ENCODE data around the gene C17orf107.

C17orf107 gene

DNA sequence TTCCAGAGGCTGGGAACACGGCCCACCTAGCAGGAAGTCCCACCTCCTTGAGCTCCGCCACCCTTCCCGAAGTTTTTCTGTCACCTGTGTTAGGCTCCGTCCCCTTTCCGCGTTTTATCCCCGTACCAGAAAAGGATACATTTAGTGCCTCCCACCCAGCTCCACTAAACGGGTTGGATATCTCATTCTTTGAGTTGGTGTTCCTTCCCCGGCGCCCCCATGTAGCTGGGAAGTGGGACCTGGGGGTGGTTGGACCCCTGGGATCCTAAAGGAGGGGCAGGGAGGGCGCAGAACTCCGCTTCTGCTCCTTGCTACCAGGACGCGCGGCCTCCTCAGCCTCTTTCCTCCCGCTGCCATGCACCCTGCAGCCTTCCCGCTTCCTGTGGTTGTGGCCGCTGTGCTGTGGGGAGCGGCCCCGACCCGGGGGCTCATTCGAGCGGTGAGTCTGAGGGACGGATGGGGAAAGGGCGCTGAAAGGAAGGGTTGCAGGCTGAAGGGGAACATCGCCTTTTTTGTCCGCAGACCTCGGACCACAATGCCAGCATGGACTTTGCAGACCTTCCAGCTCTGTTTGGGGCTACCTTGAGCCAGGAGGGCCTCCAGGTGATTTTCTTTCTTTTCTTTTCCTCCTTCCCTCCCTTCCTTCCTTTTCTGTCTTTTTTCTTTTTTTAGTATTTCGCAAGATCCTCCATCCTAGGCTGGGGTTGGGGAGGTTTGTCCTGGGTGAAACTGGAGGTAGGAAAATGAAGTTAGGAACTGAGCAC lies 41.4 kb downstream of the C17orf107 start:
- H3K4me3 ChIP-seq (replicated peaks; ENCODE audit: insufficient read depth, low read length): peak overlapping the region; percentile 50
- H3K27ac ChIP-seq (replicated peaks): peak overlapping the region; percentile 95
- DNase-seq (ENCODE audit: low read depth in 1 of 2, low spot score in 1 of 2): peak in 1 of 2 experiments; percentile 27
- no peaks in the 10 kb centered on the region for H3K27me3 ChIP-seq (ENCODE audit: insufficient read depth, poor library complexity, severe bottlenecking)
- peak; percentile 73 for TF ChIP-seq GABPA (IDR thresholded peaks at IDR 0.05; ENCODE audit: low read depth)
- TF ChIP-seq SPI1 (IDR thresholded peaks at IDR 0.05; ENCODE audit: borderline replicate concordance, low read depth): no peak
- TF ChIP-seq, protein P1, sequence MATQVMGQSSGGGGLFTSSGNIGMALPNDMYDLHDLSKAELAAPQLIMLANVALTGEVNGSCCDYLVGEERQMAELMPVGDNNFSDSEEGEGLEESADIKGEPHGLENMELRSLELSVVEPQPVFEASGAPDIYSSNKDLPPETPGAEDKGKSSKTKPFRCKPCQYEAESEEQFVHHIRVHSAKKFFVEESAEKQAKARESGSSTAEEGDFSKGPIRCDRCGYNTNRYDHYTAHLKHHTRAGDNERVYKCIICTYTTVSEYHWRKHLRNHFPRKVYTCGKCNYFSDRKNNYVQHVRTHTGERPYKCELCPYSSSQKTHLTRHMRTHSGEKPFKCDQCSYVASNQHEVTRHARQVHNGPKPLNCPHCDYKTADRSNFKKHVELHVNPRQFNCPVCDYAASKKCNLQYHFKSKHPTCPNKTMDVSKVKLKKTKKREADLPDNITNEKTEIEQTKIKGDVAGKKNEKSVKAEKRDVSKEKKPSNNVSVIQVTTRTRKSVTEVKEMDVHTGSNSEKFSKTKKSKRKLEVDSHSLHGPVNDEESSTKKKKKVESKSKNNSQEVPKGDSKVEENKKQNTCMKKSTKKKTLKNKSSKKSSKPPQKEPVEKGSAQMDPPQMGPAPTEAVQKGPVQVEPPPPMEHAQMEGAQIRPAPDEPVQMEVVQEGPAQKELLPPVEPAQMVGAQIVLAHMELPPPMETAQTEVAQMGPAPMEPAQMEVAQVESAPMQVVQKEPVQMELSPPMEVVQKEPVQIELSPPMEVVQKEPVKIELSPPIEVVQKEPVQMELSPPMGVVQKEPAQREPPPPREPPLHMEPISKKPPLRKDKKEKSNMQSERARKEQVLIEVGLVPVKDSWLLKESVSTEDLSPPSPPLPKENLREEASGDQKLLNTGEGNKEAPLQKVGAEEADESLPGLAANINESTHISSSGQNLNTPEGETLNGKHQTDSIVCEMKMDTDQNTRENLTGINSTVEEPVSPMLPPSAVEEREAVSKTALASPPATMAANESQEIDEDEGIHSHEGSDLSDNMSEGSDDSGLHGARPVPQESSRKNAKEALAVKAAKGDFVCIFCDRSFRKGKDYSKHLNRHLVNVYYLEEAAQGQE (IDR thresholded peaks at IDR 0.05; ENCODE audit: insufficient replicate concordance, low read depth): no peak
- peak; percentile 16; the same call in 1 of the 2 replicates for TF ChIP-seq POLR2AphosphoS5 (IDR thresholded peaks at IDR 0.05; ENCODE audit: low read depth)
- TF ChIP-seq, protein P2, sequence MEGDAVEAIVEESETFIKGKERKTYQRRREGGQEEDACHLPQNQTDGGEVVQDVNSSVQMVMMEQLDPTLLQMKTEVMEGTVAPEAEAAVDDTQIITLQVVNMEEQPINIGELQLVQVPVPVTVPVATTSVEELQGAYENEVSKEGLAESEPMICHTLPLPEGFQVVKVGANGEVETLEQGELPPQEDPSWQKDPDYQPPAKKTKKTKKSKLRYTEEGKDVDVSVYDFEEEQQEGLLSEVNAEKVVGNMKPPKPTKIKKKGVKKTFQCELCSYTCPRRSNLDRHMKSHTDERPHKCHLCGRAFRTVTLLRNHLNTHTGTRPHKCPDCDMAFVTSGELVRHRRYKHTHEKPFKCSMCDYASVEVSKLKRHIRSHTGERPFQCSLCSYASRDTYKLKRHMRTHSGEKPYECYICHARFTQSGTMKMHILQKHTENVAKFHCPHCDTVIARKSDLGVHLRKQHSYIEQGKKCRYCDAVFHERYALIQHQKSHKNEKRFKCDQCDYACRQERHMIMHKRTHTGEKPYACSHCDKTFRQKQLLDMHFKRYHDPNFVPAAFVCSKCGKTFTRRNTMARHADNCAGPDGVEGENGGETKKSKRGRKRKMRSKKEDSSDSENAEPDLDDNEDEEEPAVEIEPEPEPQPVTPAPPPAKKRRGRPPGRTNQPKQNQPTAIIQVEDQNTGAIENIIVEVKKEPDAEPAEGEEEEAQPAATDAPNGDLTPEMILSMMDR (IDR thresholded peaks at IDR 0.05; ENCODE audit: insufficient read depth, low read length): no peak

DNA sequence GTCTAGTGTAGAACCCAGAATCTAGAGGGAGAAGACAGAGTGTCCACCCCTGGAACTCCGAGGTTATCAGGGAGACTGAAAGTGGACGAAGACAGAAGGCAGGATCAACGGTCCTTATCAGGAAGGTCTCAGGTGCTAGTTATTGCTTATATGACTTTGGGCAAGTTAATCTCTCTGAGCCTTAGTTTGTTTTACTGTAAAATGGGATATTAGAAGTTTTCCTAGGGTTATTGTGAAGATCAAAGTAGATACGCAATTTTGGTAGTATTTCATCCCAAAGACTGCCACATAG lies 41.9 kb downstream of the C17orf107 start:
- DNase-seq (ENCODE audit: low read depth in 1 of 2, low spot score in 1 of 2): no peak
- H3K4me3 ChIP-seq (replicated peaks; ENCODE audit: insufficient read depth, low read length): peak overlapping the region; percentile 50
- no peak for TF ChIP-seq GABPA (IDR thresholded peaks at IDR 0.05; ENCODE audit: low read depth)
- TF ChIP-seq, protein P2 (IDR thresholded peaks at IDR 0.05; ENCODE audit: insufficient read depth, low read length): no peak
- TF ChIP-seq, protein P1 (IDR thresholded peaks at IDR 0.05; ENCODE audit: insufficient replicate concordance, low read depth): no peak
- H3K27me3 ChIP-seq (ENCODE audit: insufficient read depth, poor library complexity, severe bottlenecking): no peaks in the 10 kb centered on the region
- H3K27ac ChIP-seq (replicated peaks): peak overlapping the region; percentile 95

DNA sequence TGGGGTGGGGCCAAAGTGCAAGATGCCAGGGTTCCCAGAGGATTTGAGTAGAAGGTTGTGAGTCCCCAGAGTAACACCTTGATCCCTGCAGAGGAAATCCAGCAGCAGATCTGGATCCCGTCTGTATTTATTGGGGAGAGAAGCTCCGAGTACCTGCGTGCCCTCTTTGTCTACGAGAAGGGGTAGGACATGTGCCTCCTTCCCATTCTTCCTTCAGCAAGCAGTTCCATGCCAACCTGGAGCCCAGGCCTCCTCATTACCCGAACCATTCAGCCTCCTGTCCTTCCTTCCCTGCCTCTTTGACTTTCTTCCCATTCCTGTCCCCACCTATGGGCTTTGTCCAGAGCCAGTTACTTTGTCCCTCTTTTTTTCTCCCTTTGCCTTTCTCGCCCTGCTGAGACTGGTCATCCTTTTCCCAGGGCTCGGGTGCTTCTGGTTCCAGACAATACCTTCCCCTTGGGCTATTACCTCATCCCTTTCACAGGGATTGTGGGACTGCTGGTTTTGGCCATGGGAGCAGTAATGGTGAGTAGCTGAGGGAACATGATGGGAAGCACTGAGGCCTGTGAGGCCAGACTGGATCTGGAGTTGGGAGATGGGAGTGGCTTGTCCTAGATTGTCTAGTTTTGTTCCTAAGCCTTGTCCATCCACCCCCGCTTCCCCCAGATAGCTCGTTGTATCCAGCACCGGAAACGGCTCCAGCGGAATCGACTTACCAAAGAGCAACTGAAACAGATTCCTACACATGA lies 43.6 kb downstream of the C17orf107 start:
- DNase-seq (ENCODE audit: low read depth in 1 of 2, low spot score in 1 of 2): no peak
- Histone ChIP-seq H3K4me3 (replicated peaks; ENCODE audit: insufficient read depth, low read length) (no peak overlapping the region), H3K27me3 (ENCODE audit: insufficient read depth, poor library complexity, severe bottlenecking) (no peaks in the 10 kb centered on the region), H3K27ac (replicated peaks) (peak overlapping the region; percentile 98)
- TF ChIP-seq, protein P2 (IDR thresholded peaks at IDR 0.05; ENCODE audit: insufficient read depth, low read length): no peak
- TF ChIP-seq, protein P1 (IDR thresholded peaks at IDR 0.05; ENCODE audit: insufficient replicate concordance, low read depth): no peak
- no peak for TF ChIP-seq POLR2AphosphoS5 (IDR thresholded peaks at IDR 0.05; ENCODE audit: low read depth)
- no peak for TF ChIP-seq GABPA (IDR thresholded peaks at IDR 0.05; ENCODE audit: low read depth)
- TF ChIP-seq SPI1 (IDR thresholded peaks at IDR 0.05; ENCODE audit: borderline replicate concordance, low read depth): no peak

Data from HL-60 (cell line).